ENCODE results near the gene CACNA2D2. TPM values are rescaled to one million over a fixed set of nuclear protein-coding genes. Genes with fewer than 3 reads are reported as not detected.
A peak's percentile ranks its signal among the peaks of the same experiment; 100 is the strongest.

The CACNA2D2 gene
- total RNA-seq, 1 donor from 2014 or later: not detected

GRCh38 chr3:50392101-50392715 lies 111.2 kb downstream of the CACNA2D2 start:
- DNase-seq: no peak

GRCh38 chr3:50390508-50391224 lies 112.8 kb downstream of the CACNA2D2 start:
- peak; percentile 60 for DNase-seq

- no peak for DNase-seq
Observed at GRCh38 chr3:50389414-50389767, 114.0 kb downstream of the CACNA2D2 start.

- no peak for DNase-seq
Observed at GRCh38 chr3:50388720-50389413, 114.6 kb downstream of the CACNA2D2 start.

- peak; percentile 31 for DNase-seq
Observed at GRCh38 chr3:50388016-50388719, 115.3 kb downstream of the CACNA2D2 start.

- DNase-seq: no peak
Observed at GRCh38 chr3:50385754-50386153, 117.7 kb downstream of the CACNA2D2 start.

- no peak for DNase-seq
Observed at GRCh38 chr3:50383750-50384149, 119.7 kb downstream of the CACNA2D2 start.

- no peak for DNase-seq
Observed at GRCh38 chr3:50382722-50383121, 120.7 kb downstream of the CACNA2D2 start.

GRCh38 chr3:50381383-50381782 lies 122.1 kb downstream of the CACNA2D2 start:
- no peak for DNase-seq

GRCh38 chr3:50380405-50381085 lies 122.9 kb downstream of the CACNA2D2 start:
- no peak for DNase-seq

GRCh38 chr3:50378757-50379156 lies 124.7 kb downstream of the CACNA2D2 start:
- no peak for DNase-seq

GRCh38 chr3:50378024-50378423 lies 125.4 kb downstream of the CACNA2D2 start:
- no peak for DNase-seq

GRCh38 chr3:50375258-50375931 lies 128.0 kb downstream of the CACNA2D2 start:
- no peak for DNase-seq

- no peak for DNase-seq
Observed at GRCh38 chr3:50374363-50375257, 128.8 kb downstream of the CACNA2D2 start.

GRCh38 chr3:50373146-50374051 lies 130.0 kb downstream of the CACNA2D2 start:
- no peak for DNase-seq

- DNase-seq: no peak
Observed at GRCh38 chr3:50372349-50372748, 131.1 kb downstream of the CACNA2D2 start.

GRCh38 chr3:50371133-50371685 lies 132.2 kb downstream of the CACNA2D2 start:
- DNase-seq: no peak

- peak; percentile 57 for DNase-seq
Observed at GRCh38 chr3:50370594-50370993, 132.8 kb downstream of the CACNA2D2 start.

- DNase-seq: no peak
Observed at GRCh38 chr3:50369012-50369670, 134.3 kb downstream of the CACNA2D2 start.

All from dermis blood vessel endothelial cell (primary cell).